Neuronal stem cell (in vitro differentiated cells): ENCODE results near the gene SH3PXD2B.
"Not testable (repeated sequence)": the region's sequence is repeated elsewhere in the genome, so short reads cannot be mapped to it uniquely, and the experiment has no call there.

Source experiments
- DNase-seq: peaks from one replicate; pipeline ENCODE4 v3.0.0-alpha.2; 2013; ENCODE audit warnings: low spot score
- H2AFZ ChIP-seq: one replicate; pipeline ENCODE4 v1.6.1; 2013; ENCODE audit warnings: mild to moderate bottlenecking, low read length, inconsistent platforms
- H2AK5ac ChIP-seq: 2 replicates; pipeline ENCODE4 v1.6.1; 2013; ENCODE audit warnings: low read depth, mild to moderate bottlenecking, inconsistent platforms, low read length, moderate library complexity, mixed read lengths
- H2BK120ac ChIP-seq: 2 replicates; pipeline ENCODE4 v1.6.1; 2013; ENCODE audit warnings: low read depth, mild to moderate bottlenecking, inconsistent platforms, low read length, moderate library complexity, mixed read lengths
- H2BK12ac ChIP-seq: one replicate; pipeline ENCODE4 v1.6.1; 2013; ENCODE audit warnings: low read length, inconsistent platforms
- H2BK15ac ChIP-seq: 2 replicates; pipeline ENCODE4 v1.6.1; 2013; ENCODE audit warnings: mild to moderate bottlenecking, low read length, inconsistent platforms, mixed read lengths
- H2BK5ac ChIP-seq: one replicate; pipeline ENCODE4 v1.6.1; 2013; ENCODE audit warnings: inconsistent platforms, mild to moderate bottlenecking, low read length, moderate library complexity
- H3K14ac ChIP-seq: one replicate; pipeline ENCODE4 v1.6.1; 2013; ENCODE audit warnings: low read length, inconsistent platforms
- H3K18ac ChIP-seq: 2 replicates; pipeline ENCODE4 v1.6.1; 2013; ENCODE audit warnings: low read length, inconsistent platforms
- H3K23ac ChIP-seq: 2 replicates; pipeline ENCODE4 v1.6.1; 2013; ENCODE audit warnings: low read depth, mild to moderate bottlenecking, mixed read lengths, low read length, inconsistent platforms; ENCODE audit not compliant: poor library complexity
- H3K27ac ChIP-seq: replicated peaks from 3 replicates; pipeline ENCODE4 v1.5.1; 2013; ENCODE audit warnings: low read length, inconsistent platforms
- H3K27me3 ChIP-seq, 3 experiments: 2 replicates each; pipeline ENCODE4 v1.6.1; 2013; ENCODE audit warnings: low read length in 3 of 3, mild to moderate bottlenecking in 2 of 3, inconsistent platforms in 1 of 3, low read depth in 1 of 3, mixed read lengths in 1 of 3, moderate library complexity in 1 of 3; ENCODE audit not compliant: control insufficient read depth in 3 of 3, insufficient read depth in 3 of 3
- H3K36me3 ChIP-seq, 2 donors: replicated peaks in 1 of 2; 2 replicates each; pipeline ENCODE4 v1.6.1; 2013; ENCODE audit warnings: low read length in 2 of 2; ENCODE audit not compliant: control insufficient read depth in 2 of 2, insufficient read depth in 2 of 2
- H3K4ac ChIP-seq: 2 replicates; pipeline ENCODE4 v1.6.1; 2013; ENCODE audit warnings: inconsistent platforms, mild to moderate bottlenecking, low read length, moderate library complexity
- H3K4me1 ChIP-seq, 2 donors: 1 replicate in 1 of 2; 2 replicates in 1 of 2; pipeline ENCODE4 v1.6.1; 2013; ENCODE audit warnings: low read length in 2 of 2, low read depth in 1 of 2; ENCODE audit not compliant: control insufficient read depth in 2 of 2, insufficient read depth in 1 of 2
- H3K4me2 ChIP-seq: one replicate; pipeline ENCODE4 v1.6.1; 2013; ENCODE audit warnings: mild to moderate bottlenecking, low read length, inconsistent platforms; ENCODE audit not compliant: insufficient read depth, poor library complexity, severe bottlenecking
- H3K4me3 ChIP-seq, 2 donors: 2 replicates each; pipeline ENCODE4 v1.5.1; 2013; ENCODE audit warnings: low read length in 2 of 2, mild to moderate bottlenecking in 2 of 2, inconsistent platforms in 1 of 2, moderate library complexity in 1 of 2
- H3K79me1 ChIP-seq: one replicate; pipeline ENCODE4 v1.6.1; 2013; ENCODE audit warnings: low read depth, mild to moderate bottlenecking, inconsistent platforms, low read length, moderate library complexity
- H3K9ac ChIP-seq: one replicate; pipeline ENCODE4 v1.6.1; 2013; ENCODE audit warnings: mild to moderate bottlenecking, low read depth, low read length, inconsistent platforms; ENCODE audit not compliant: poor library complexity
- H3K9me3 ChIP-seq, 2 donors: replicated peaks in 1 of 2; 2 replicates each; pipeline versions ENCODE3 to v1.6.1; 2013; ENCODE audit warnings: low read length in 2 of 2, mild to moderate bottlenecking in 2 of 2, inconsistent platforms in 1 of 2, low read depth in 1 of 2, mixed read lengths in 1 of 2, moderate library complexity in 1 of 2; ENCODE audit not compliant: control insufficient read depth in 2 of 2, insufficient read depth in 1 of 2
- H4K8ac ChIP-seq: one replicate; pipeline ENCODE4 v1.6.1; 2013; ENCODE audit warnings: low read depth, mild to moderate bottlenecking, inconsistent platforms, low read length, moderate library complexity
- H4K91ac ChIP-seq: one replicate; pipeline ENCODE4 v1.6.1; 2013; ENCODE audit warnings: low read length, low read depth, mild to moderate bottlenecking, inconsistent platforms; ENCODE audit not compliant: poor library complexity
- WGBS, 2 donors: extraction: QIAGEN DNeasy Blood & Tissue Kit; methylation state at CpG; one replicate each; pipeline ENCODE4 v1.1.7; 2013; ENCODE audit warnings: missing lambda C conversion rate in 2 of 2, mixed read lengths in 1 of 2; ENCODE audit not compliant: insufficient read length in 2 of 2, insufficient replicate concordance in 1 of 2; ENCODE audit errors: extremely low coverage in 2 of 2; 5-methylcytosine and 5-hydroxymethylcytosine counted together

Gene SH3PXD2B

GRCh38 chr5:172402031-172402430 lies 52.3 kb downstream of the SH3PXD2B start:
- peaks cover 10 to 76% of the 10 kb centered on the region in 2 donors for H3K36me3 ChIP-seq
- not testable (repeated sequence) for H3K9me3 ChIP-seq, H3K27ac ChIP-seq, H3K4me2 ChIP-seq, H3K4ac ChIP-seq, H2BK15ac ChIP-seq, H2BK120ac ChIP-seq, H3K79me1 ChIP-seq, H3K23ac ChIP-seq, H3K27me3 ChIP-seq, H4K8ac ChIP-seq, H3K14ac ChIP-seq, H3K9ac ChIP-seq, H3K18ac ChIP-seq, H4K91ac ChIP-seq, H2AFZ ChIP-seq, H2BK12ac ChIP-seq, DNase-seq, H2BK5ac ChIP-seq, H3K4me3 ChIP-seq, H2AK5ac ChIP-seq
- WGBS, 2 donors: no CpG with 5 or more reads among the region's 6 CpGs
- peaks cover 11 to 13% of the 10 kb centered on the region in 2 donors for H3K4me1 ChIP-seq

- DNase-seq: no peak
- H3K9me3 ChIP-seq: peaks cover 0 to 2% of the 10 kb centered on the region in 2 donors
- WGBS, 2 donors: no CpG with 5 or more reads among the region's 4 CpGs
Observed at GRCh38 chr5:172399826-172400225, 54.5 kb downstream of the SH3PXD2B start.

GRCh38 chr5:172399336-172399735 lies 55.0 kb downstream of the SH3PXD2B start:
- Histone ChIP-seq H4K91ac (no peak overlapping the region), H3K14ac (no peak overlapping the region), H2AK5ac (no peak overlapping the region), H3K9ac (no peak overlapping the region), H3K4ac (no peak overlapping the region), H3K18ac (no peak overlapping the region), H3K4me2 (no peak overlapping the region), H2BK15ac (no peak overlapping the region), H2BK5ac (no peak overlapping the region), H3K9me3 (peaks cover 0 to 2% of the 10 kb centered on the region in 2 donors), H2BK12ac (no peak overlapping the region), H3K79me1 (peaks cover 2% of the 10 kb centered on the region), H3K36me3 (peaks cover 11 to 74% of the 10 kb centered on the region in 2 donors), H2BK120ac (no peak overlapping the region), H3K27me3 (no peaks in the 10 kb centered on the region), H2AFZ (no peak overlapping the region), H3K27ac (no peak overlapping the region), H3K4me3 (no peak overlapping the region), H3K4me1 (peaks cover 11 to 13% of the 10 kb centered on the region in 2 donors), H3K23ac (no peak overlapping the region), H4K8ac (no peak overlapping the region)
- no CpG with 5 or more reads among the region's 6 CpGs for WGBS, 2 donors
- no peak for DNase-seq

More at GRCh38 chr5:172399826-172400225, 54.5 kb downstream of the SH3PXD2B start:
- Histone ChIP-seq H3K4me3 (no peak overlapping the region), H2BK5ac (no peak overlapping the region), H3K23ac (no peak overlapping the region), H2BK15ac (no peak overlapping the region), H4K8ac (no peak overlapping the region), H2BK120ac (no peak overlapping the region), H2BK12ac (no peak overlapping the region), H3K27me3 (no peaks in the 10 kb centered on the region), H4K91ac (no peak overlapping the region), H3K18ac (no peak overlapping the region), H3K4ac (no peak overlapping the region), H3K14ac (no peak overlapping the region), H2AK5ac (no peak overlapping the region), H3K27ac (no peak overlapping the region), H3K4me2 (no peak overlapping the region), H3K36me3 (peaks cover 10 to 74% of the 10 kb centered on the region in 2 donors), H2AFZ (no peak overlapping the region), H3K9ac (no peak overlapping the region), H3K79me1 (peaks cover 2% of the 10 kb centered on the region), H3K4me1 (peaks cover 11 to 13% of the 10 kb centered on the region in 2 donors)

DNA sequence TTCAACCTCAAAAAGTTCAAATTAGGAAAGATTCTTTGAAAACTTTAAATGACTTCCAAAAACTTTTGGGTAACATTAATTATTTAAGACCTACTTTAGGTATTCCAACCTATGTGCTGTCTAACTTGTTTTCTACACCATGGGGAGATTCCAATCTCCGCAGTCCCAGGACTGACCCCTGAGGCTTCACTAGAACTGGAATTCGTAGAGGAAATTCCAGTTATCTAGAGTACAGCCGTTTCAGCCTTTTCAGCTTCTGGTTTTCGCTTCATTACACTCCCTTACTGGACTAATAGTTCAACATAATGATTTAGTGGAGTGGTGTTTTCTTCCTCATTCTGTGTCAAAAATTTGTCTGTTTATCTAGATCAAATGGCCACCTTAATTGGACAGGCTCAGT lies 55.7 kb downstream of the SH3PXD2B start:
- H2BK15ac ChIP-seq, H3K14ac ChIP-seq, H3K18ac ChIP-seq, H2BK5ac ChIP-seq, H3K9ac ChIP-seq, H3K4ac ChIP-seq, H3K27me3 ChIP-seq, H3K9me3 ChIP-seq, H4K8ac ChIP-seq, H3K23ac ChIP-seq, H3K4me3 ChIP-seq, DNase-seq, H3K79me1 ChIP-seq, H2AK5ac ChIP-seq, H2BK120ac ChIP-seq, H4K91ac ChIP-seq, H3K27ac ChIP-seq, H2BK12ac ChIP-seq, H3K4me2 ChIP-seq, H2AFZ ChIP-seq: not testable (repeated sequence)
- no CpG with 5 or more reads among the region's 4 CpGs for WGBS, 2 donors
- Histone ChIP-seq H3K4me1 (peaks cover 9 to 11% of the 10 kb centered on the region in 2 donors), H3K36me3 (peaks cover 12 to 78% of the 10 kb centered on the region in 2 donors)
